Measurements from ENCODE around the gene EPS8L2. TPM values are rescaled to one million over a fixed set of nuclear protein-coding genes. Genes with fewer than 3 reads are reported as not detected.

The EPS8L2 gene
- total and polyA plus RNA-seq, 10 of the 15 experiments (the other 5 are each of a cell fraction or from before 2014, with no cell fraction given): 0.76 to 20.0 (median 9.7) TPM

DNA sequence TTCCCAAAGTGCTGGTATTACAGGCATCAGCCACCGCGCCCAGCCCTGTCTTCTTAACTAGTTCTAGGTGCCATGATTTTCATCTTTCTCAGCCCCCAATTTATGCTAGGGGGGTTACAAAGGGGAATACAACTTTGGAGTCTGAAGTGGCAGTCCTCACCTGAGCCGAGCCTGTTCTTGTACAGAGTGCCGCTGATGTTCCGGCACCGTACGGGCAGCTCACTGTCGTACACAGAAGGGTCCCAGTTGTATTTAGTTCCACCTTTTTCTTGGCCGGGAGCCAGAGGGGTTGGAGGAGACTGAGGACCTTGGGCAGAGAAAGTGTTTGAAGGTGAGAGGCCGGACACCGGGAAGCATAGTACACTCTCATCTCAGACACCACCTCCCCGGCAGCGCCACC lies 18.3 kb upstream of the EPS8L2 start (continued):
- no peak for TF ChIP-seq STAT3 (IDR thresholded peaks at IDR 0.05; ENCODE audit: low read depth, low read length)
- TF ChIP-seq BRCA1 (IDR thresholded peaks at IDR 0.05; ENCODE audit: low read depth, low read length): no peak

DNA sequence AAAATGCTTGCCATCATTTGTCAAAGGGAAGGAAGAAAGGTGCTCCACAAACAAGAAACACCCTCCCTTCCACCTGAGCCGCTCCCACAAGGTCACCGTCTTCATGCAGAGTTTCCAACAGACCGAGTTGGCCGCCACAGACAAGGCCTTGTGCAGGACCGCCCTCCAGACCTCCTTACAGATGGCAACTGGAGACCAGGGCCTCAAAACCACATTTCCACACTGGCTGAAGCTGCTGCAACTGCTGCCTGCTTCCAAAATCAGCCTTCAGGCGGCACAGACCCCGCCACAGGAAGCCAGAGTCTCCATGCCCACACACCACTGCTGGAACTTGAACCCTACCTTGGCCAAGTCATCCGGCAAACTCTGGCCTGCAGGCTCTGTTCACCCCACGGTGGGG lies 17.4 kb upstream of the EPS8L2 start:
- Histone ChIP-seq H3K27me3 (replicated peaks in 1 of 2; ENCODE audit: control insufficient read depth in 2 of 2, insufficient read depth in 2 of 2, low read length in 1 of 2) (no peaks in the 10 kb centered on the region), H3K27ac (ENCODE audit: control insufficient read depth, insufficient read depth) (no peak overlapping the region), H4K20me1 (ENCODE audit: control insufficient read depth, insufficient read depth) (no peaks in the 10 kb centered on the region; the same call in 1 of the 2 replicates), H3K9me3 (replicated peaks; ENCODE audit: control insufficient read depth, insufficient read depth, low read length) (no peaks in the 10 kb centered on the region), H3K4me3 (no peak overlapping the region), H2AFZ (ENCODE audit: control insufficient read depth, low read depth, low read length) (no peak overlapping the region), H3K36me3 (ENCODE audit: control insufficient read depth in 2 of 2, insufficient read depth in 2 of 2, low read length in 1 of 2) (peaks cover 15 to 17% of the 10 kb centered on the region in 2 experiments; a peak in 3 of 4 replicates), H3K9ac (ENCODE audit: control insufficient read depth, insufficient read depth, low read length) (no peak overlapping the region), H3K79me2 (ENCODE audit: control insufficient read depth, insufficient read depth, low read length) (peaks cover 17% of the 10 kb centered on the region), H3K4me1 (ENCODE audit: control insufficient read depth, insufficient read depth, low read length) (peaks cover 12% of the 10 kb centered on the region), H3K4me2 (ENCODE audit: control insufficient read depth, insufficient read depth) (no peak overlapping the region)
- RAD21 ChIA-PET (ENCODE audit: unreplicated experiment): no interaction called here
- POLR2A ChIA-PET: no interaction called here
- no TSS peak for BruUV-seq (replicated peaks)
- SMC1A ChIA-PET (ENCODE audit: uncharacterized antibody, unreplicated experiment): no interaction called here
- in situ Hi-C loops (cut with MboI) (no loop called here), intact Hi-C loops (cut with micrococcal nuclease; ENCODE audit: unreplicated experiment) (no loop called here)
- FAIRE-seq: no peak
- ATAC-seq: no peak
- WGBS (ENCODE audit: insufficient coverage, insufficient replicate concordance, low lambda C conversion rate, missing lambda C conversion rate): 91% methylated on average over 9 of the region's 9 CpGs
- DNase-seq (ENCODE audit: low read depth, low spot score): no peak
- CTCF ChIA-PET: interaction anchor here (2.0 kb wide), 1 partner anchor 27 kb away, joined by 5 read pairs; no protein-coding TSS in a partner anchor
- TF ChIP-seq NFYB (IDR thresholded peaks at IDR 0.05; ENCODE audit: insufficient read depth, low read depth, low read length): no peak
- TF ChIP-seq SPI1 (IDR thresholded peaks at IDR 0.05; ENCODE audit: borderline replicate concordance, insufficient read depth, low read depth, low read length): no peak

DNA sequence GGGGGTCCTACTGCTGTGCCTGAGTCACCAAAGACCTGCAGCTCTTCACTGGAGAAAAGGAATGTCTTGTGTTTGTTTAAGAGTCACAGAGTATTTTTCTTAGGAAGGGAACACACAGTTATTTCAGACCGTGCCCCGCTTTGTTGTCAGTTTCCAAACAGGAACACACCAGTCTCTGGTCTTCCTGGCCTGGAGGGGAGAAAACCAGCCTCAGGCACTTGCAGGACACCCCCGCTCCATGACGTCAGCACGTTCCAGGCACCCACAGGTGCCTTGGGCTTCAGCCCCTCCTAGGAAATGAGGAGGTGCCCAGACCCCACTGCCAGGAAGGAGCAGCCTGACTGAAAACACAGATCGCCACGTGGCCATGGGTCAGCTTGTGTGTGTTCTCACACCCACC lies 16.4 kb upstream of the EPS8L2 start:
- H3K4me2 ChIP-seq (ENCODE audit: control insufficient read depth, insufficient read depth): no peak overlapping the region
- TF ChIP-seq NR2F1 (conservative IDR thresholded peaks at IDR 0.05) (no peak), NFYA (IDR thresholded peaks at IDR 0.05; ENCODE audit: borderline replicate concordance, low read depth, low read length) (no peak), ESRRA (IDR thresholded peaks at IDR 0.05; ENCODE audit: low read length) (no peak), WRNIP1 (IDR thresholded peaks at IDR 0.05; ENCODE audit: borderline replicate concordance, low read depth, low read length) (no peak)
- TF ChIP-seq, protein P1, sequence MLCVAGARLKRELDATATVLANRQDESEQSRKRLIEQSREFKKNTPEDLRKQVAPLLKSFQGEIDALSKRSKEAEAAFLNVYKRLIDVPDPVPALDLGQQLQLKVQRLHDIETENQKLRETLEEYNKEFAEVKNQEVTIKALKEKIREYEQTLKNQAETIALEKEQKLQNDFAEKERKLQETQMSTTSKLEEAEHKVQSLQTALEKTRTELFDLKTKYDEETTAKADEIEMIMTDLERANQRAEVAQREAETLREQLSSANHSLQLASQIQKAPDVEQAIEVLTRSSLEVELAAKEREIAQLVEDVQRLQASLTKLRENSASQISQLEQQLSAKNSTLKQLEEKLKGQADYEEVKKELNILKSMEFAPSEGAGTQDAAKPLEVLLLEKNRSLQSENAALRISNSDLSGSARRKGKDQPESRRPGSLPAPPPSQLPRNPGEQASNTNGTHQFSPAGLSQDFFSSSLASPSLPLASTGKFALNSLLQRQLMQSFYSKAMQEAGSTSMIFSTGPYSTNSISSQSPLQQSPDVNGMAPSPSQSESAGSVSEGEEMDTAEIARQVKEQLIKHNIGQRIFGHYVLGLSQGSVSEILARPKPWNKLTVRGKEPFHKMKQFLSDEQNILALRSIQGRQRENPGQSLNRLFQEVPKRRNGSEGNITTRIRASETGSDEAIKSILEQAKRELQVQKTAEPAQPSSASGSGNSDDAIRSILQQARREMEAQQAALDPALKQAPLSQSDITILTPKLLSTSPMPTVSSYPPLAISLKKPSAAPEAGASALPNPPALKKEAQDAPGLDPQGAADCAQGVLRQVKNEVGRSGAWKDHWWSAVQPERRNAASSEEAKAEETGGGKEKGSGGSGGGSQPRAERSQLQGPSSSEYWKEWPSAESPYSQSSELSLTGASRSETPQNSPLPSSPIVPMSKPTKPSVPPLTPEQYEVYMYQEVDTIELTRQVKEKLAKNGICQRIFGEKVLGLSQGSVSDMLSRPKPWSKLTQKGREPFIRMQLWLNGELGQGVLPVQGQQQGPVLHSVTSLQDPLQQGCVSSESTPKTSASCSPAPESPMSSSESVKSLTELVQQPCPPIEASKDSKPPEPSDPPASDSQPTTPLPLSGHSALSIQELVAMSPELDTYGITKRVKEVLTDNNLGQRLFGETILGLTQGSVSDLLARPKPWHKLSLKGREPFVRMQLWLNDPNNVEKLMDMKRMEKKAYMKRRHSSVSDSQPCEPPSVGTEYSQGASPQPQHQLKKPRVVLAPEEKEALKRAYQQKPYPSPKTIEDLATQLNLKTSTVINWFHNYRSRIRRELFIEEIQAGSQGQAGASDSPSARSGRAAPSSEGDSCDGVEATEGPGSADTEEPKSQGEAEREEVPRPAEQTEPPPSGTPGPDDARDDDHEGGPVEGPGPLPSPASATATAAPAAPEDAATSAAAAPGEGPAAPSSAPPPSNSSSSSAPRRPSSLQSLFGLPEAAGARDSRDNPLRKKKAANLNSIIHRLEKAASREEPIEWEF (IDR thresholded peaks at IDR 0.05; ENCODE audit: insufficient replicate concordance, low read depth, low read length): no peak
- TF ChIP-seq, protein P2, sequence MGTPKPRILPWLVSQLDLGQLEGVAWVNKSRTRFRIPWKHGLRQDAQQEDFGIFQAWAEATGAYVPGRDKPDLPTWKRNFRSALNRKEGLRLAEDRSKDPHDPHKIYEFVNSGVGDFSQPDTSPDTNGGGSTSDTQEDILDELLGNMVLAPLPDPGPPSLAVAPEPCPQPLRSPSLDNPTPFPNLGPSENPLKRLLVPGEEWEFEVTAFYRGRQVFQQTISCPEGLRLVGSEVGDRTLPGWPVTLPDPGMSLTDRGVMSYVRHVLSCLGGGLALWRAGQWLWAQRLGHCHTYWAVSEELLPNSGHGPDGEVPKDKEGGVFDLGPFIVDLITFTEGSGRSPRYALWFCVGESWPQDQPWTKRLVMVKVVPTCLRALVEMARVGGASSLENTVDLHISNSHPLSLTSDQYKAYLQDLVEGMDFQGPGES (IDR thresholded peaks at IDR 0.05): no peak

More for the DNA sequence above, 16.4 kb upstream of the EPS8L2 start:
- DNase-seq (ENCODE audit: low read depth, low spot score) (no peak), ATAC-seq (no peak), FAIRE-seq (no peak)
- SMC1A ChIA-PET (ENCODE audit: uncharacterized antibody, unreplicated experiment): no interaction called here
- no peak overlapping the region for H3K9ac ChIP-seq (ENCODE audit: control insufficient read depth, insufficient read depth, low read length)
- no peak overlapping the region for H2AFZ ChIP-seq (ENCODE audit: control insufficient read depth, low read depth, low read length)
- in situ Hi-C loops (cut with MboI) (no loop called here), intact Hi-C loops (cut with micrococcal nuclease; ENCODE audit: unreplicated experiment) (no loop called here)
- CTCF ChIA-PET: interaction anchor here (2.0 kb wide), 1 partner anchor 28 kb away, joined by 5 read pairs; no protein-coding TSS in a partner anchor
- RAD21 ChIA-PET (ENCODE audit: unreplicated experiment): no interaction called here
- H3K4me3 ChIP-seq: no peak overlapping the region
- POLR2A ChIA-PET: no interaction called here
- no peaks in the 10 kb centered on the region; the same call in 1 of the 2 replicates for H4K20me1 ChIP-seq (ENCODE audit: control insufficient read depth, insufficient read depth)
- H3K36me3 ChIP-seq (ENCODE audit: control insufficient read depth in 2 of 2, insufficient read depth in 2 of 2, low read length in 1 of 2): peaks cover 10 to 16% of the 10 kb centered on the region in 2 experiments; a peak in 3 of 4 replicates
- H3K9me3 ChIP-seq (replicated peaks; ENCODE audit: control insufficient read depth, insufficient read depth, low read length): no peaks in the 10 kb centered on the region
- peaks cover 26% of the 10 kb centered on the region for H3K79me2 ChIP-seq (ENCODE audit: control insufficient read depth, insufficient read depth, low read length)
- over 99% methylated on average over 7 of the region's 7 CpGs for WGBS (ENCODE audit: insufficient coverage, insufficient replicate concordance, low lambda C conversion rate, missing lambda C conversion rate)
- H3K27ac ChIP-seq (ENCODE audit: control insufficient read depth, insufficient read depth): no peak overlapping the region
- H3K27me3 ChIP-seq (replicated peaks in 1 of 2; ENCODE audit: control insufficient read depth in 2 of 2, insufficient read depth in 2 of 2, low read length in 1 of 2): no peaks in the 10 kb centered on the region
- BruUV-seq (replicated peaks): no TSS peak
- peaks cover 16% of the 10 kb centered on the region for H3K4me1 ChIP-seq (ENCODE audit: control insufficient read depth, insufficient read depth, low read length)

Measured in GM12878 (cell line).